Measurements from ENCODE around the gene NSUN7. TPM values are rescaled to one million over a fixed set of nuclear protein-coding genes. Genes with fewer than 3 reads are reported as not detected.
A peak's percentile ranks its signal among the peaks of the same experiment; 100 is the strongest.

The NSUN7 gene
- total RNA-seq, 1 experiment from 2014 or later, result not detected

DNA sequence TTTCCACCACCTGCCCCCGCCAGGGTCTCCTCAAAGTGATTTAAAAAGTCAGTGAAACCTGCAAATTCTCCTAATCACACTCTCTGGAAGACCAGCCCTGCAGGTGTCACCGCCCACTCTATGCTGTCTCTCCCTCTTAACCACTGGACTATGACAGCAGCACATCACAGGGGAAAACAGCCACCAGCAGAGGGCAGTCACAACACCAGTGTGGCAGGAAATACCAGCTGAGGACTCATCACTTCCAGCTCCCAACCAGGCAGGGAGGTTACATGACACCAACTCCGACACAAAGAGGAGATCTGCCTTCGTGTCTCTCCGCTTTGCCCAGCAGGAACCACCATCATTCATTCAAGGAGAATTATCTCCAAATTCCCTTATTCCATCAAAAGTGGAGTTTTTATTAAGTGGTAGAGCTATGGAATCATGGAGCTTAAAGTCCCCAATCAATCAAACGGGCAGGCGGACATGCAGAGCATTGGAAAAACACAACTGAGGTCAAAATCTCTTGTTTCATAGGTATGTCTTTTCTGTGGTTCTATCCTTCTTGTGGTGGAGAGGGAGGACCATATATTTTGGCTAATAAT lies 91.3 kb downstream of the NSUN7 start:
- Histone ChIP-seq H3K4me3 (ENCODE audit: low read length) (no peak overlapping the region), H4K20me1 (ENCODE audit: insufficient read depth, low read depth, low read length) (no peaks in the 10 kb centered on the region), H3K9me3 (ENCODE audit: low read length) (no peaks in the 10 kb centered on the region), H3K4me2 (ENCODE audit: low read depth, low read length, poor library complexity, severe bottlenecking) (no peak overlapping the region), H3K9me2 (replicated peaks; ENCODE audit: insufficient read depth, low read length) (no peaks in the 10 kb centered on the region), H3K79me2 (ENCODE audit: low read length) (no peaks in the 10 kb centered on the region), H3K27ac (ENCODE audit: low read length) (no peak overlapping the region), H3K9ac (ENCODE audit: low read length) (no peak overlapping the region), H2AFZ (ENCODE audit: low read length) (no peak overlapping the region), H3K27me3 (ENCODE audit: low read length) (no peaks in the 10 kb centered on the region), H3K36me3 (ENCODE audit: insufficient read depth, low read length) (no peaks in the 10 kb centered on the region), H3K4me1 (ENCODE audit: low read length) (no peaks in the 10 kb centered on the region)
- peak; percentile 89 for DNase-seq

DNA sequence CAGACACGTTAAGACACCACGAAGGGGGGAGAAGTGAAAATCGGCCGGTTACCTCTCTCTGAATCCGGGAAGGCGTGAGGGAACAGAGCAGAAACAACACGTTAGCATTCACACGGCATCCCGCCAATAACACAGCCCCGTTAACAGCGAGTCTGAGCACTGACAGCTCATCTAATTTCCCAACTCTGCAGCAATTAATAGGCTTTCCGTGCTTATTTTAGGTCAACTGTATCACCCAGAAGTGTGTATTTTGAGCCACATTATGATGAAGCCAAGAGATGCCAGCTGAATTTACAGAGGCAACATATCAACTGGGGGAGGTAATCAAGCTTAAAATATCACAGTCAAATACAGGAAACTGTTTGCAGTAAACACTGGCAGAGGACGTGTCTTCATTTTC lies 92.6 kb downstream of the NSUN7 start:
- H3K27me3 ChIP-seq (ENCODE audit: low read length), result no peaks in the 10 kb centered on the region
- H3K4me2 ChIP-seq (ENCODE audit: low read depth, low read length, poor library complexity, severe bottlenecking), result no peak overlapping the region
- H3K9ac ChIP-seq (ENCODE audit: low read length), result no peak overlapping the region
- H3K4me1 ChIP-seq (ENCODE audit: low read length), result no peaks in the 10 kb centered on the region
- H3K27ac ChIP-seq (ENCODE audit: low read length), result no peak overlapping the region
- no peak overlapping the region for H3K4me3 ChIP-seq (ENCODE audit: low read length)
- no peaks in the 10 kb centered on the region for H3K9me2 ChIP-seq (replicated peaks; ENCODE audit: insufficient read depth, low read length)
- H4K20me1 ChIP-seq (ENCODE audit: insufficient read depth, low read depth, low read length), result no peaks in the 10 kb centered on the region
- H3K79me2 ChIP-seq (ENCODE audit: low read length), result no peaks in the 10 kb centered on the region
- no peaks in the 10 kb centered on the region for H3K36me3 ChIP-seq (ENCODE audit: insufficient read depth, low read length)
- no peaks in the 10 kb centered on the region for H3K9me3 ChIP-seq (ENCODE audit: low read length)
- no peak for DNase-seq
- H2AFZ ChIP-seq (ENCODE audit: low read length), result no peak overlapping the region

DNA sequence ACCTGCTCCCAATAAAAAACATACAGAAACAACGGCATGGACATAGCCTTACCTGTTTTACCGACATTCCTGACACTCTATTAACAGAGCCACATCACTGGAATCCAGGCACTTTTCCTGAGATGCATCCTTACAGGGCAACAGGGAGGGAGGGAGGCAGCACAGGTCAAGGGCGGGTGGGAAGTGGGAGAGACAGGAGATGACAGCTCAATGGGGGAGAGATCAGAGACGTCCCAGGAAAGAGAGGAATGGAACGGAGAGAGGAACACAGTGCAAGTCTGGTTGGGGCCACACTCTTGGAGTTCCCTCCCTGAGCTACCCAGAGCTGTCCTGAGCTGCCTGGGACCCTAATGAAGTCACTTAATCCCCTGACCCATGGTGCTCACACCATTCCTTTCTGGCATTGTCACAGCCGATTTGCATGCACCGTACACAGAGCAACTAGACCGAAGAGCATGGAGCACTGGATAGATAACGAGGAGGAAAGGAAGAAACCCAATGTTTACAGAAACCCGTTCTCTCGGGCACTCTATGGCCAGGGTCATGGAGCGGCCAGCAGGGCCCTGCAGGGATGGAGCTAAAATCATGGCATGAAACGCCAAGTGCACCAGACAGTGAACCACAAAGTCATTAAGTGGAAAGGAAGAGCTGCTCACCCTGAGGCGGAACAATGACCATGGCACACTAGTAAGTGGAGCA lies 93.1 kb downstream of the NSUN7 start:
- Histone ChIP-seq H3K79me2 (ENCODE audit: low read length) (no peaks in the 10 kb centered on the region), H3K9ac (ENCODE audit: low read length) (no peak overlapping the region), H3K27ac (ENCODE audit: low read length) (no peak overlapping the region), H4K20me1 (ENCODE audit: insufficient read depth, low read depth, low read length) (no peaks in the 10 kb centered on the region), H2AFZ (ENCODE audit: low read length) (no peak overlapping the region), H3K27me3 (ENCODE audit: low read length) (no peaks in the 10 kb centered on the region), H3K9me2 (replicated peaks; ENCODE audit: insufficient read depth, low read length) (no peaks in the 10 kb centered on the region), H3K9me3 (ENCODE audit: low read length) (no peaks in the 10 kb centered on the region), H3K4me2 (ENCODE audit: low read depth, low read length, poor library complexity, severe bottlenecking) (no peak overlapping the region), H3K36me3 (ENCODE audit: insufficient read depth, low read length) (no peaks in the 10 kb centered on the region), H3K4me1 (ENCODE audit: low read length) (no peaks in the 10 kb centered on the region), H3K4me3 (ENCODE audit: low read length) (no peak overlapping the region)
- no peak for DNase-seq

DNA sequence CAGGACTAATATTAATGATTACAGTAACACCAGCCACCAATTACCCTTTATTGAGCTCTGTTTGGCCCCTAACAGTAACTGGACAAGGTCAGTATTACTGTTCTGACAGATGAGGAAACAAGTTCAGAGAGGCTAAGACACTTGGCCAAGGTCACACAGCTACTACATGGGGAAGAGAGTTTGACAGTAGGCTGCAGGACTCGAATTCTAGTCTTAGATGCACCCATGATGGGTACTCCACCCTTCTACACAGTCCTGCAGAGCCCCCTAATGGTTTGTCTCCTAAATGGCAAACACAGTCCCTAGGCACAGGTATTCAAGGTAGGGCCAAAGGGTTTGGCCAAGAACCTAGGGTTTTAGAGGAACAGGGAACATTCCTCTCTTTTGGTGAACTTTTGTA lies 93.9 kb downstream of the NSUN7 start:
- Histone ChIP-seq H3K4me3 (ENCODE audit: low read length) (no peak overlapping the region), H3K9me3 (ENCODE audit: low read length) (no peaks in the 10 kb centered on the region), H3K9me2 (replicated peaks; ENCODE audit: insufficient read depth, low read length) (no peaks in the 10 kb centered on the region), H3K27ac (ENCODE audit: low read length) (no peak overlapping the region), H4K20me1 (ENCODE audit: insufficient read depth, low read depth, low read length) (no peaks in the 10 kb centered on the region), H3K9ac (ENCODE audit: low read length) (no peak overlapping the region), H3K79me2 (ENCODE audit: low read length) (no peaks in the 10 kb centered on the region), H3K4me1 (ENCODE audit: low read length) (no peaks in the 10 kb centered on the region), H3K36me3 (ENCODE audit: insufficient read depth, low read length) (no peaks in the 10 kb centered on the region), H3K27me3 (ENCODE audit: low read length) (no peaks in the 10 kb centered on the region), H2AFZ (ENCODE audit: low read length) (no peak overlapping the region), H3K4me2 (ENCODE audit: low read depth, low read length, poor library complexity, severe bottlenecking) (no peak overlapping the region)
- peak; percentile 74 for DNase-seq

DNA sequence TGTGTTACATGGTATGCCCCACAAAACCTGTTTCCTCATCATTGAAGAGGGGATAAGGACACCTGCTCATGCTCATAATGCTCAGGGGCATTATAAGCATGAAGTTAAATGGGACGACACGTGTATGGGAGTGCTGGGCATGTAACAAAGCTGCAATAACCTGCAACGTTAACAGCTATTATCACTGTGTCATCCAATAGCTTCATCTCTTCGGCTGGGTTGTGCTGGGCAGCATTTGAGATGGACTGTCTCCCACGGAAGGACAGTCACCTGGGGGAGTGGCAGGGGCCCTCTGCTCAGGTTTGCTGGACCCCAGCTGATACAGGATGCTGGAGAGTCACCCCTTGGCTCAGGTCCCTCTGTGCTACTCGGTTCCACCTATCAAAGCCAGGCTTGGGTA lies 94.5 kb downstream of the NSUN7 start:
- no peak overlapping the region for H3K27ac ChIP-seq (ENCODE audit: low read length)
- H3K4me3 ChIP-seq (ENCODE audit: low read length), result no peak overlapping the region
- no peaks in the 10 kb centered on the region for H4K20me1 ChIP-seq (ENCODE audit: insufficient read depth, low read depth, low read length)
- H3K36me3 ChIP-seq (ENCODE audit: insufficient read depth, low read length), result no peaks in the 10 kb centered on the region
- no peaks in the 10 kb centered on the region for H3K27me3 ChIP-seq (ENCODE audit: low read length)
- H3K9ac ChIP-seq (ENCODE audit: low read length), result no peak overlapping the region
- no peaks in the 10 kb centered on the region for H3K9me3 ChIP-seq (ENCODE audit: low read length)
- H3K4me2 ChIP-seq (ENCODE audit: low read depth, low read length, poor library complexity, severe bottlenecking), result no peak overlapping the region
- H2AFZ ChIP-seq (ENCODE audit: low read length), result no peak overlapping the region
- no peak for DNase-seq
- H3K4me1 ChIP-seq (ENCODE audit: low read length), result no peaks in the 10 kb centered on the region
- H3K79me2 ChIP-seq (ENCODE audit: low read length), result no peaks in the 10 kb centered on the region
- H3K9me2 ChIP-seq (replicated peaks; ENCODE audit: insufficient read depth, low read length), result no peaks in the 10 kb centered on the region

DNA sequence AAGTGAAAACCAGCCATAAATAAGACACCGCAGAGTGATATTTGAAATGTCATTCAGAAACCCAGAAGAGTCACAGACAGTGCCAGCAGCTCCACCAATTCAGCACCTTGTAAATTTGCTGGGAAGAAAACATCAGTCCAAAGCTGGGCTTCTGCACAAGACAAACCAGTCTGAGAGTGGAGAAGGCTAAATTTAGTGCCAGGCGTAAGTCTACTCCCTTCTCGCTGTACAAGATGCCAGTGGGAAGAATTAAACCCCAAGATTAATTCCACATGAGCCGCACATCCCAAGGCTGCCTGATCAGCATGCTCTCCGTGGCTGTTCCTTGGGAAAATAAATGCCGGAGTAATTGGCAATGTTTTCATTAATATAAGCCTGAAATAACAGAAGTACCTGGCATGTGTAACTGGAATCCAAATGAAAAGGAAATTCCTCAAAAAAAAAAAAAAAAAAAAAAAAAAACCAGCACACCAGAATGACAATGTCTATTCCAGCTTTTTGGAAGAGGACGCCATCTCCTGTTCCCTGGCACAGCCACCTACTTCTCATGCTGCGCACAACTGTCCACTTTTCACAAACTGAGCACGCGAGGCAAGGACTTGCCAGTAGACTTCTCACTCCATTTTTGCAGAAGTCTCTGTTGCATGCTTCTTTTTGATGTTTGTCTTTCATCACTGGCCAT lies 95.5 kb downstream of the NSUN7 start:
- no peaks in the 10 kb centered on the region for H3K27me3 ChIP-seq (ENCODE audit: low read length)

DNA sequence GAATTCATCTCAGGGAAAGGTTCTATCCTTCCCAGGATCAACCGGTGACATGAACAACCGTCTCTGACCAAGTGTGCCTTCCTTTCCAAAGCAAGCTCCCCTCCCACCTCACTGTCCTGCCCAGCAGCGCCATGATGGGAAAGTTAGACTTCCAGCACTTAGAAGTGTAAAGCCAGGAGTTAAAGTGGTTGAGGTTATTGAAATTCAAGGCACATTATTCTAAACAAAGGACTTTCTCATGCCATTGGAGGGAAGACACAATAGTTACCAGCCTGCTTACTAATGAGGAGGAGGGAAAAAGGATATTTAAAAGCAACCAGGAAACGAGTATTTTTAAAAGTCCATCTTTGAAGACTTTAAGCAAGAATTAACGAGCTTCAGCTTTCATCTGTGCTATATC lies 96.8 kb downstream of the NSUN7 start:
- H3K9ac ChIP-seq (ENCODE audit: low read length), result no peak overlapping the region
- H2AFZ ChIP-seq (ENCODE audit: low read length), result no peak overlapping the region
- no peaks in the 10 kb centered on the region for H3K27me3 ChIP-seq (ENCODE audit: low read length)
- no peaks in the 10 kb centered on the region for H3K9me3 ChIP-seq (ENCODE audit: low read length)
- H3K27ac ChIP-seq (ENCODE audit: low read length), result no peak overlapping the region
- H4K20me1 ChIP-seq (ENCODE audit: insufficient read depth, low read depth, low read length), result no peaks in the 10 kb centered on the region
- no peak for DNase-seq
- H3K79me2 ChIP-seq (ENCODE audit: low read length), result no peaks in the 10 kb centered on the region
- H3K9me2 ChIP-seq (replicated peaks; ENCODE audit: insufficient read depth, low read length), result no peaks in the 10 kb centered on the region
- H3K4me3 ChIP-seq (ENCODE audit: low read length), result no peak overlapping the region
- no peaks in the 10 kb centered on the region for H3K4me1 ChIP-seq (ENCODE audit: low read length)
- no peaks in the 10 kb centered on the region for H3K36me3 ChIP-seq (ENCODE audit: insufficient read depth, low read length)
- no peak overlapping the region for H3K4me2 ChIP-seq (ENCODE audit: low read depth, low read length, poor library complexity, severe bottlenecking)

More for the DNA sequence above, 95.5 kb downstream of the NSUN7 start:
- no peak overlapping the region for H2AFZ ChIP-seq (ENCODE audit: low read length)
- no peaks in the 10 kb centered on the region for H3K36me3 ChIP-seq (ENCODE audit: insufficient read depth, low read length)
- no peaks in the 10 kb centered on the region for H3K9me3 ChIP-seq (ENCODE audit: low read length)
- no peaks in the 10 kb centered on the region for H3K79me2 ChIP-seq (ENCODE audit: low read length)
- DNase-seq, result no peak
- no peaks in the 10 kb centered on the region for H4K20me1 ChIP-seq (ENCODE audit: insufficient read depth, low read depth, low read length)
- no peaks in the 10 kb centered on the region for H3K9me2 ChIP-seq (replicated peaks; ENCODE audit: insufficient read depth, low read length)
- H3K4me1 ChIP-seq (ENCODE audit: low read length), result no peaks in the 10 kb centered on the region
- no peak overlapping the region for H3K4me2 ChIP-seq (ENCODE audit: low read depth, low read length, poor library complexity, severe bottlenecking)
- H3K9ac ChIP-seq (ENCODE audit: low read length), result no peak overlapping the region
- H3K27ac ChIP-seq (ENCODE audit: low read length), result no peak overlapping the region
- H3K4me3 ChIP-seq (ENCODE audit: low read length), result no peak overlapping the region

DNA sequence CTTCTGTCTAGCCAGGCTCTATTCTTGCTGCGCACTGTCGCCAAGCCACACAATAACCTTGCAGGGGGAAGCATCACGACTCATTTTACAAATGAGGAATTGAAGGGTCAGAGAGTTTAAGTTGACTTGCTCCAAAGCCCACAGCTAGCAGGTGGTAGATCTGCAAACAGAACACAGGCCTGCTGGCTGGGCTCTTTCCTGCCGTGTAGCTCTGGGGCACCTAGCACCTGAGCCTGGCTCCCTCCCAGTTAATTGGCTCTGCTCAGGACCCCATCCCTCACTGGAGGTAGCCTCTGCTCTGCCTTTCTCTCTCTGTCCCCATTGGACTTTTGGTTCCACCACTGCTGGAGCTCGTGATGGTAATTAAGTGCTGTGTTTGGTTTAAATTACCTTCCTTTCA lies 98.5 kb downstream of the NSUN7 start:
- DNase-seq, result no peak
- no peak overlapping the region for H2AFZ ChIP-seq (ENCODE audit: low read length)
- H4K20me1 ChIP-seq (ENCODE audit: insufficient read depth, low read depth, low read length), result no peaks in the 10 kb centered on the region
- no peak overlapping the region for H3K27ac ChIP-seq (ENCODE audit: low read length)
- H3K9me2 ChIP-seq (replicated peaks; ENCODE audit: insufficient read depth, low read length), result no peaks in the 10 kb centered on the region
- H3K36me3 ChIP-seq (ENCODE audit: insufficient read depth, low read length), result no peaks in the 10 kb centered on the region
- H3K79me2 ChIP-seq (ENCODE audit: low read length), result no peaks in the 10 kb centered on the region
- H3K4me1 ChIP-seq (ENCODE audit: low read length), result no peaks in the 10 kb centered on the region
- no peak overlapping the region for H3K9ac ChIP-seq (ENCODE audit: low read length)
- no peak overlapping the region for H3K4me3 ChIP-seq (ENCODE audit: low read length)
- no peaks in the 10 kb centered on the region for H3K9me3 ChIP-seq (ENCODE audit: low read length)
- no peaks in the 10 kb centered on the region for H3K27me3 ChIP-seq (ENCODE audit: low read length)
- no peak overlapping the region for H3K4me2 ChIP-seq (ENCODE audit: low read depth, low read length, poor library complexity, severe bottlenecking)
